Glutamatergic neuron (in vitro differentiated cells): Measurements from ENCODE around the gene TTC34. TPM values are rescaled to one million over a fixed set of nuclear protein-coding genes. Genes with fewer than 3 reads are reported as not detected.

ENCODE experiments used
- DNase-seq: peaks from one replicate; pipeline ENCODE4 v3.0.0; 2022
- H3K27ac Mint-ChIP-seq: one replicate; pipeline ENCODE4 v1.8.0; 2020; ENCODE audit warnings: mild to moderate bottlenecking, mixed read lengths, inconsistent platforms; ENCODE audit not compliant: unreplicated experiment
- H3K27me3 Mint-ChIP-seq: one replicate; pipeline ENCODE4 v1.8.0; 2020; ENCODE audit warnings: mild to moderate bottlenecking, moderate library complexity, mixed read lengths, inconsistent platforms; ENCODE audit not compliant: unreplicated experiment
- H3K36me3 Mint-ChIP-seq: one replicate; pipeline ENCODE4 v1.8.0; 2020; ENCODE audit warnings: mild to moderate bottlenecking, mixed read lengths, inconsistent platforms; ENCODE audit not compliant: unreplicated experiment
- H3K4me1 Mint-ChIP-seq: one replicate; pipeline ENCODE4 v1.8.0; 2020; ENCODE audit warnings: mild to moderate bottlenecking, low read depth, mixed read lengths, inconsistent platforms; ENCODE audit not compliant: unreplicated experiment
- H3K4me3 Mint-ChIP-seq: one replicate; pipeline ENCODE4 v1.8.0; 2020; ENCODE audit warnings: mild to moderate bottlenecking, mixed read lengths, inconsistent platforms; ENCODE audit not compliant: unreplicated experiment
- H3K9me3 Mint-ChIP-seq: one replicate; pipeline ENCODE4 v1.8.0; 2020; ENCODE audit warnings: mild to moderate bottlenecking, moderate library complexity, mixed read lengths, inconsistent platforms; ENCODE audit not compliant: unreplicated experiment
- CTCF ChIP-seq: fragments of 200-600 bp; sonication (generic); IDR thresholded peaks from one replicate; pipeline ENCODE4 v1.5.0; 2021; ENCODE audit not compliant: partially characterized antibody, unreplicated experiment
- total RNA-seq: library from RNA; stranded (reverse); fragmentation: NEBNext Ultra II Directional; extraction: Animal tissue kit (Norgen Biotek cat#: 25700); gene quantifications from one replicate; pipeline ENCODE4 v1.2.1, GENCODE V29; 2021; ENCODE audit not compliant: unreplicated experiment

Gene TTC34
- total RNA-seq, 1 donor from 2014 or later = 0.74 TPM

- H3K9me3 Mint-ChIP-seq = peaks cover 15% of the 10 kb centered on the region
- no peak for TF ChIP-seq CTCF
Measured at GRCh38 chr1:2823921-2824610, 22.6 kb upstream of the TTC34 start.

DNA sequence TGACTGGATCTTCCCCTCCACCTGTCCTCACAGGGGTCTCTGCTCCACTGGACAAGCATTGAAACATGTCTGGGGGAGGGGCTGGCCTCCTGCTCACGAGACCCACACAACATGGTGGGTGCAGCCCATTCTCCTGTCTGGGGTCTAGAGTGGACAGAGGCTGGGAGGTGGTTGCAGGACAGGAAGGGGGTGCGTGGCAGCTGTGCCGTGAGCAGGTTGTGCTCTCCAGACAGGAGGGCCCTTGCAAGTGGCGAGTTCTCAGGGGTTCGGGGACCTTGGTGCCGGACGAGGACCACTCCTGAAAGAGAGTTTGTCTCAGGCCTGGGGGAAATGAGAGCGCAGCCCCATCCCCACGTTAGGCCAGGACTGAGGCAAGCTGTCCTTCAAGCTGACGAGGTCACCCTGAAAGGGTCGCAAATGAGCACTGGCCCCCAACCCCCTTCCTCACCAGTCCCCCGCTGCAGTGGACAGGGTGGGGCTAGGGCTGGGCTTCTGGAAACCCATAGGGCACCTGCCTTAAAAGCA is 21.2 kb upstream of the TTC34 start:
- Mint-ChIP-seq H3K4me3 (no peak overlapping the region), H3K27ac (no peak overlapping the region), H3K4me1 (no peaks in the 10 kb centered on the region), H3K36me3 (peaks cover 5% of the 10 kb centered on the region), H3K27me3 (peaks cover 19% of the 10 kb centered on the region), H3K9me3 (peaks cover 16% of the 10 kb centered on the region)
- TF ChIP-seq CTCF = no peak
- DNase-seq = no peak

More at GRCh38 chr1:2823921-2824610, 22.6 kb upstream of the TTC34 start:
- no peak overlapping the region for H3K27ac Mint-ChIP-seq
- H3K4me3 Mint-ChIP-seq = no peak overlapping the region
- DNase-seq = no peak
- peaks cover 14% of the 10 kb centered on the region for H3K27me3 Mint-ChIP-seq
- H3K36me3 Mint-ChIP-seq = peaks cover 5% of the 10 kb centered on the region
- no peaks in the 10 kb centered on the region for H3K4me1 Mint-ChIP-seq

DNA sequence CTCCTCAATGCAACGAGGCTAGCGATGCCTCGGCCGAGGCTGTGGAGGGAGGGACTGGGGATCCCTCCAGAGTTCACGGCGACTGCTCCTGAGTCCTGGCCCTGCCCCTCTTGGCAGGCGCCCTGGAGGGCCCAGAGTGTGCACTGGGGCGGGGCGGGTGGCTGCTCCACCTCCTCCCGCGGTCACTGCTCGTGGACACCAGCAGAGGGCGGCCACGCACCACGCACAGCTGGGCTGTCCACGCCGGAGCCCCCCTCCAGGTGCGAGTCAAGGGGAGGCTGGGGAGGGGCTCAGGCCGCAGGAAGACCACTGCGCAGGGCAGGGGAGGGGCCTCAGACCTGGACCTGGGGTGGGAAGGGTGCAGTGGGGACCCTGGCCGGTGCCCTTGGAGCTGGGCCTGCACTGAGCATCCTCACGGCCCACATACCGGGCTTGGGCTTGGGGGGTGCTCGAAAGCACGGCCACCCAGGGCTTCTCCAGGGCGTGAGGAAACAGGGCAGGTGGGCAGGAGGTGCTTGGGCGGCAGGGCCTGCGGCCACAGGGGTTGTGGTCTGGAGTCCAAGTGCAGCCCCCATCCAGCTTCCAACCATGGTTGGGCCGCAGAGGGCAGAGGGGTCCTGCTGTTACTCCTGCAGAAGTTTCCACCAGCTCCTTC is 20.6 kb upstream of the TTC34 start:
- peak; percentile 61 for DNase-seq
- H3K4me3 Mint-ChIP-seq = no peak overlapping the region
- H3K4me1 Mint-ChIP-seq = no peaks in the 10 kb centered on the region
- peaks cover 5% of the 10 kb centered on the region for H3K36me3 Mint-ChIP-seq
- H3K9me3 Mint-ChIP-seq = peaks cover 16% of the 10 kb centered on the region
- peaks cover 19% of the 10 kb centered on the region for H3K27me3 Mint-ChIP-seq
- H3K27ac Mint-ChIP-seq = no peak overlapping the region
- TF ChIP-seq CTCF = peak; percentile 80

DNA sequence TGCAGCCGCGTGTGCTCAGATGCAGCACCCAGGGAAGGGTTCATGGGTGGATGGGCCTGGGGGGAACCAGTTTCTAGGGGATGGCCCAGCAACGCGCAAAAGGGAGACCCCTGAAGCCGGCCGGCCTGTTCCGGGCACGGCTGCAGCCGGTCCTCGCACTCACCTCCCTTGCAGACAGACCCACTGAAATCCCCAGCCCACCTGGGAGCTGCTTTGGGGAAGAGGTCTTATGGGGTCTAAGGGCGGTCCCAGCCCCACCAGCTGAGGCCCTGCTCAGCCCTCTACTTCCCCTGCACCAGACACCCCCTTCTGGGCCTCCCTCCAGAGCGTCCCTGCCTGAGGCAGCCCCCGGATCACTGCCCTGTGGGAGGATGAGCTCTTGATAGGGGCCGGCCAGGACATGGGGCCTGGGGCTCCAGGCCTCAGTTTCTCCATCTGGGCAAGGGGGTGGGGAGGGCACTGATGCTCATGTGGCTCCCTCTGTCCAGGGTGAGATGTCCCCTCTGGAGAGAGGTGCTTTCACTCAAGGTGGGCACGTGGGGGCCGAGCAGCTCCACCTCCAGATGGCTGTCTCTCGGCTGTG is 20.0 kb upstream of the TTC34 start:
- H3K36me3 Mint-ChIP-seq = peaks cover 5% of the 10 kb centered on the region
- no peak overlapping the region for H3K27ac Mint-ChIP-seq

More for the DNA sequence above, 20.0 kb upstream of the TTC34 start:
- H3K4me3 Mint-ChIP-seq = no peak overlapping the region
- peaks cover 16% of the 10 kb centered on the region for H3K9me3 Mint-ChIP-seq
- H3K27me3 Mint-ChIP-seq = peaks cover 19% of the 10 kb centered on the region
- H3K4me1 Mint-ChIP-seq = no peaks in the 10 kb centered on the region
- no peak for DNase-seq
- TF ChIP-seq CTCF = no peak
